ENCODE results near the gene PHTF2. TPM values are rescaled to one million over a fixed set of nuclear protein-coding genes. Genes with fewer than 3 reads are reported as not detected.

The PHTF2 gene
- total and polyA plus RNA-seq, 10 of the 15 experiments (the other 5 are each of a cell fraction or from before 2014, with no cell fraction given), result 12.9 to 41.8 (median 27.0) TPM

DNA sequence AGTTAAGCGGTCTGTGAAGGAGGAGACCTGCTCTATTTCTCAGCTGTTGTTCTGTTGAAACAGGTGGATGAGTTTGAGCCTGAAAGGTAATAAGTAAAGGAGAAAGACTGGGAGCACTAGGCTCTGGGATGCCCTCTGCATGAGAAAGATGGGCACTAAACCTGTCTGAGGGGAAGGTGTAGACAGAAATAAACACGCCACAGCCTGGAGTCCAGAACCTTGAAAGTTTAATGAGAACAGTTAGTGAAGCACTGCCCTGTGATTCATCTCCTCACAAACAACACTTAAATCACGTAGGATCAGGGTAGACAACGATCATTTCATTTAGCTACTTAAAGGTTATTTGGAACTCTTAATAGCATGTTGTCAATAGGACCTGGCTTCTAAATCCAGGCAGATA is 193.1 kb downstream of the PHTF2 start:
- H3K27me3 ChIP-seq (replicated peaks in 1 of 2; ENCODE audit: control insufficient read depth in 2 of 2, insufficient read depth in 2 of 2, low read length in 1 of 2), result peaks cover 0 to 2% of the 10 kb centered on the region in 2 experiments; a peak in 2 of 4 replicates
- TF ChIP-seq ZNF24 (IDR thresholded peaks at IDR 0.05), result no peak
- no peak for TF ChIP-seq ZNF384 (IDR thresholded peaks at IDR 0.05; ENCODE audit: borderline replicate concordance, low read depth, low read length)
- no peak for TF ChIP-seq YY1 (IDR thresholded peaks at IDR 0.05; ENCODE audit: low read depth, low read length)
- TF ChIP-seq CHD2 (IDR thresholded peaks at IDR 0.05; ENCODE audit: borderline replicate concordance, low read depth, low read length), result no peak
- TF ChIP-seq, protein P1, sequence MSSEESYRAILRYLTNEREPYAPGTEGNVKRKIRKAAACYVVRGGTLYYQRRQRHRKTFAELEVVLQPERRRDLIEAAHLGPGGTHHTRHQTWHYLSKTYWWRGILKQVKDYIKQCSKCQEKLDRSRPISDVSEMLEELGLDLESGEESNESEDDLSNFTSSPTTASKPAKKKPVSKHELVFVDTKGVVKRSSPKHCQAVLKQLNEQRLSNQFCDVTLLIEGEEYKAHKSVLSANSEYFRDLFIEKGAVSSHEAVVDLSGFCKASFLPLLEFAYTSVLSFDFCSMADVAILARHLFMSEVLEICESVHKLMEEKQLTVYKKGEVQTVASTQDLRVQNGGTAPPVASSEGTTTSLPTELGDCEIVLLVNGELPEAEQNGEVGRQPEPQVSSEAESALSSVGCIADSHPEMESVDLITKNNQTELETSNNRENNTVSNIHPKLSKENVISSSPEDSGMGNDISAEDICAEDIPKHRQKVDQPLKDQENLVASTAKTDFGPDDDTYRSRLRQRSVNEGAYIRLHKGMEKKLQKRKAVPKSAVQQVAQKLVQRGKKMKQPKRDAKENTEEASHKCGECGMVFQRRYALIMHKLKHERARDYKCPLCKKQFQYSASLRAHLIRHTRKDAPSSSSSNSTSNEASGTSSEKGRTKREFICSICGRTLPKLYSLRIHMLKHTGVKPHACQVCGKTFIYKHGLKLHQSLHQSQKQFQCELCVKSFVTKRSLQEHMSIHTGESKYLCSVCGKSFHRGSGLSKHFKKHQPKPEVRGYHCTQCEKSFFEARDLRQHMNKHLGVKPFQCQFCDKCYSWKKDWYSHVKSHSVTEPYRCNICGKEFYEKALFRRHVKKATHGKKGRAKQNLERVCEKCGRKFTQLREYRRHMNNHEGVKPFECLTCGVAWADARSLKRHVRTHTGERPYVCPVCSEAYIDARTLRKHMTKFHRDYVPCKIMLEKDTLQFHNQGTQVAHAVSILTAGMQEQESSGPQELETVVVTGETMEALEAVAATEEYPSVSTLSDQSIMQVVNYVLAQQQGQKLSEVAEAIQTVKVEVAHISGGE (CRISPR knock-in tag; IDR thresholded peaks at IDR 0.05), result no peak
- TF ChIP-seq RCOR1 (conservative IDR thresholded peaks at IDR 0.05; ENCODE audit: low read depth, low read length), result no peak
- TF ChIP-seq SREBF2 (IDR thresholded peaks at IDR 0.05; ENCODE audit: low read length), result no peak
- TF ChIP-seq CREB1 (IDR thresholded peaks at IDR 0.05; ENCODE audit: low read depth), result no peak
- TF ChIP-seq, protein P2, sequence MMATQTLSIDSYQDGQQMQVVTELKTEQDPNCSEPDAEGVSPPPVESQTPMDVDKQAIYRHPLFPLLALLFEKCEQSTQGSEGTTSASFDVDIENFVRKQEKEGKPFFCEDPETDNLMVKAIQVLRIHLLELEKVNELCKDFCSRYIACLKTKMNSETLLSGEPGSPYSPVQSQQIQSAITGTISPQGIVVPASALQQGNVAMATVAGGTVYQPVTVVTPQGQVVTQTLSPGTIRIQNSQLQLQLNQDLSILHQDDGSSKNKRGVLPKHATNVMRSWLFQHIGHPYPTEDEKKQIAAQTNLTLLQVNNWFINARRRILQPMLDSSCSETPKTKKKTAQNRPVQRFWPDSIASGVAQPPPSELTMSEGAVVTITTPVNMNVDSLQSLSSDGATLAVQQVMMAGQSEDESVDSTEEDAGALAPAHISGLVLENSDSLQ (IDR thresholded peaks at IDR 0.05), result no peak
- TF ChIP-seq, protein P3, sequence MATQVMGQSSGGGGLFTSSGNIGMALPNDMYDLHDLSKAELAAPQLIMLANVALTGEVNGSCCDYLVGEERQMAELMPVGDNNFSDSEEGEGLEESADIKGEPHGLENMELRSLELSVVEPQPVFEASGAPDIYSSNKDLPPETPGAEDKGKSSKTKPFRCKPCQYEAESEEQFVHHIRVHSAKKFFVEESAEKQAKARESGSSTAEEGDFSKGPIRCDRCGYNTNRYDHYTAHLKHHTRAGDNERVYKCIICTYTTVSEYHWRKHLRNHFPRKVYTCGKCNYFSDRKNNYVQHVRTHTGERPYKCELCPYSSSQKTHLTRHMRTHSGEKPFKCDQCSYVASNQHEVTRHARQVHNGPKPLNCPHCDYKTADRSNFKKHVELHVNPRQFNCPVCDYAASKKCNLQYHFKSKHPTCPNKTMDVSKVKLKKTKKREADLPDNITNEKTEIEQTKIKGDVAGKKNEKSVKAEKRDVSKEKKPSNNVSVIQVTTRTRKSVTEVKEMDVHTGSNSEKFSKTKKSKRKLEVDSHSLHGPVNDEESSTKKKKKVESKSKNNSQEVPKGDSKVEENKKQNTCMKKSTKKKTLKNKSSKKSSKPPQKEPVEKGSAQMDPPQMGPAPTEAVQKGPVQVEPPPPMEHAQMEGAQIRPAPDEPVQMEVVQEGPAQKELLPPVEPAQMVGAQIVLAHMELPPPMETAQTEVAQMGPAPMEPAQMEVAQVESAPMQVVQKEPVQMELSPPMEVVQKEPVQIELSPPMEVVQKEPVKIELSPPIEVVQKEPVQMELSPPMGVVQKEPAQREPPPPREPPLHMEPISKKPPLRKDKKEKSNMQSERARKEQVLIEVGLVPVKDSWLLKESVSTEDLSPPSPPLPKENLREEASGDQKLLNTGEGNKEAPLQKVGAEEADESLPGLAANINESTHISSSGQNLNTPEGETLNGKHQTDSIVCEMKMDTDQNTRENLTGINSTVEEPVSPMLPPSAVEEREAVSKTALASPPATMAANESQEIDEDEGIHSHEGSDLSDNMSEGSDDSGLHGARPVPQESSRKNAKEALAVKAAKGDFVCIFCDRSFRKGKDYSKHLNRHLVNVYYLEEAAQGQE (IDR thresholded peaks at IDR 0.05; ENCODE audit: low read depth, low read length), result no peak
- no peak for TF ChIP-seq POU2F2 (IDR thresholded peaks at IDR 0.05; ENCODE audit: borderline replicate concordance, low read depth, low read length)
- no peak for TF ChIP-seq FOS (IDR thresholded peaks at IDR 0.05; ENCODE audit: borderline replicate concordance, extremely low read depth, insufficient read length)
- no peak for TF ChIP-seq SMAD1 (IDR thresholded peaks at IDR 0.05; ENCODE audit: low read depth, partially characterized antibody)
- TF ChIP-seq, protein P4, sequence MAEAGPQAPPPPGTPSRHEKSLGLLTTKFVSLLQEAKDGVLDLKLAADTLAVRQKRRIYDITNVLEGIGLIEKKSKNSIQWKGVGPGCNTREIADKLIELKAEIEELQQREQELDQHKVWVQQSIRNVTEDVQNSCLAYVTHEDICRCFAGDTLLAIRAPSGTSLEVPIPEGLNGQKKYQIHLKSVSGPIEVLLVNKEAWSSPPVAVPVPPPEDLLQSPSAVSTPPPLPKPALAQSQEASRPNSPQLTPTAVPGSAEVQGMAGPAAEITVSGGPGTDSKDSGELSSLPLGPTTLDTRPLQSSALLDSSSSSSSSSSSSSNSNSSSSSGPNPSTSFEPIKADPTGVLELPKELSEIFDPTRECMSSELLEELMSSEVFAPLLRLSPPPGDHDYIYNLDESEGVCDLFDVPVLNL (IDR thresholded peaks at IDR 0.05; ENCODE audit: low read depth, low read length), result no peak
- no peak for TF ChIP-seq ATF7 (IDR thresholded peaks at IDR 0.05; ENCODE audit: low read depth)
- no peak for TF ChIP-seq ZNF622 (IDR thresholded peaks at IDR 0.05)
- WGBS (ENCODE audit: insufficient coverage, insufficient replicate concordance, low lambda C conversion rate, missing lambda C conversion rate), result 79% methylated on average over 4 of the region's 4 CpGs
- ATAC-seq (no peak), DNase-seq (ENCODE audit: low read depth, low spot score) (no peak), FAIRE-seq (no peak)
- no TSS peak for BruUV-seq (replicated peaks)
- no peak overlapping the region for H2AFZ ChIP-seq (ENCODE audit: control insufficient read depth, low read depth, low read length)
- H4K20me1 ChIP-seq (ENCODE audit: control insufficient read depth, insufficient read depth), result no peaks in the 10 kb centered on the region
- SMC1A ChIA-PET (ENCODE audit: uncharacterized antibody, unreplicated experiment), result interaction anchor here (1.4 kb wide), 1 partner anchor 29 kb away, joined by 4 read pairs; no protein-coding TSS in a partner anchor
- no peaks in the 10 kb centered on the region for H3K79me2 ChIP-seq (ENCODE audit: control insufficient read depth, insufficient read depth, low read length)
- H3K4me2 ChIP-seq (ENCODE audit: control insufficient read depth, insufficient read depth), result no peak overlapping the region
- no peaks in the 10 kb centered on the region for H3K36me3 ChIP-seq (ENCODE audit: control insufficient read depth in 2 of 2, insufficient read depth in 2 of 2, low read length in 1 of 2)
- no peak overlapping the region for H3K27ac ChIP-seq (ENCODE audit: control insufficient read depth, insufficient read depth)
- intact Hi-C loops (cut with micrococcal nuclease; ENCODE audit: unreplicated experiment), result no loop called here
- in situ Hi-C loops (cut with MboI), result no loop called here
- POLR2A ChIA-PET, result no interaction called here
- no peaks in the 10 kb centered on the region for H3K9me3 ChIP-seq (replicated peaks; ENCODE audit: control insufficient read depth, insufficient read depth, low read length)
- no peaks in the 10 kb centered on the region for H3K4me1 ChIP-seq (ENCODE audit: control insufficient read depth, insufficient read depth, low read length)
- no peak overlapping the region for H3K9ac ChIP-seq (ENCODE audit: control insufficient read depth, insufficient read depth, low read length)
- no peak overlapping the region for H3K4me3 ChIP-seq
- RAD21 ChIA-PET (ENCODE audit: unreplicated experiment), result no interaction called here
- CTCF ChIA-PET, result no interaction called here
